IPS-18a (cell line): Measurements from ENCODE around the gene SGCE.

ENCODE experiments used
- H3K27ac ChIP-seq: one replicate; pipeline ENCODE4 v1.5.1; 2013; ENCODE audit warnings: low read length
- H3K27me3 ChIP-seq: one replicate; pipeline ENCODE4 v1.6.1; 2013; ENCODE audit warnings: mild to moderate bottlenecking, low read length; ENCODE audit not compliant: control insufficient read depth, insufficient read depth
- H3K36me3 ChIP-seq: one replicate; pipeline ENCODE4 v1.6.1; 2013; ENCODE audit warnings: low read depth, low read length; ENCODE audit not compliant: control insufficient read depth
- H3K4me1 ChIP-seq: one replicate; pipeline ENCODE4 v1.6.1; 2013; ENCODE audit warnings: low read depth, low read length; ENCODE audit not compliant: control insufficient read depth
- H3K4me3 ChIP-seq: one replicate; pipeline ENCODE4 v1.5.1; 2013; ENCODE audit warnings: low read length
- H3K9ac ChIP-seq: one replicate; pipeline ENCODE4 v1.6.1; 2013; ENCODE audit warnings: mild to moderate bottlenecking, low read length, moderate library complexity
- H3K9me3 ChIP-seq: one replicate; pipeline ENCODE4 v1.6.1; 2013; ENCODE audit warnings: low read depth, low read length; ENCODE audit not compliant: control insufficient read depth

The SGCE gene

GRCh38 chr7:94584113-94584512 is 71.8 kb downstream of the SGCE start:
- Histone ChIP-seq H3K27ac (no peak overlapping the region), H3K36me3 (no peaks in the 10 kb centered on the region), H3K9me3 (no peaks in the 10 kb centered on the region), H3K4me3 (no peak overlapping the region), H3K9ac (no peak overlapping the region), H3K27me3 (no peaks in the 10 kb centered on the region), H3K4me1 (no peaks in the 10 kb centered on the region)

- Histone ChIP-seq H3K9ac (no peak overlapping the region), H3K9me3 (no peaks in the 10 kb centered on the region), H3K4me1 (peaks cover 9% of the 10 kb centered on the region), H3K4me3 (no peak overlapping the region), H3K36me3 (no peaks in the 10 kb centered on the region), H3K27me3 (no peaks in the 10 kb centered on the region), H3K27ac (no peak overlapping the region)
These were observed 75.3 kb downstream of the SGCE start for GRCh38 chr7:94580601-94581000.

GRCh38 chr7:94579470-94579869 is 76.5 kb downstream of the SGCE start:
- H3K36me3 ChIP-seq = no peaks in the 10 kb centered on the region
- H3K9me3 ChIP-seq = no peaks in the 10 kb centered on the region
- H3K4me1 ChIP-seq = peaks cover 9% of the 10 kb centered on the region
- H3K27ac ChIP-seq = no peak overlapping the region
- no peaks in the 10 kb centered on the region for H3K27me3 ChIP-seq
- no peak overlapping the region for H3K4me3 ChIP-seq
- no peak overlapping the region for H3K9ac ChIP-seq

GRCh38 chr7:94578614-94579013 is 77.3 kb downstream of the SGCE start:
- Histone ChIP-seq H3K27ac (no peak overlapping the region), H3K9ac (no peak overlapping the region), H3K4me1 (peaks cover 9% of the 10 kb centered on the region), H3K27me3 (no peaks in the 10 kb centered on the region), H3K36me3 (no peaks in the 10 kb centered on the region), H3K9me3 (no peaks in the 10 kb centered on the region), H3K4me3 (no peak overlapping the region)

- H3K9ac ChIP-seq = no peak overlapping the region
- H3K27ac ChIP-seq = no peak overlapping the region
- H3K27me3 ChIP-seq = no peaks in the 10 kb centered on the region
These were observed 78.6 kb downstream of the SGCE start for GRCh38 chr7:94577357-94577756.

GRCh38 chr7:94576316-94576715 is 79.6 kb downstream of the SGCE start:
- no peaks in the 10 kb centered on the region for H3K36me3 ChIP-seq
- peaks cover 9% of the 10 kb centered on the region for H3K4me1 ChIP-seq

More at GRCh38 chr7:94577357-94577756, 78.6 kb downstream of the SGCE start:
- Histone ChIP-seq H3K4me1 (peaks cover 9% of the 10 kb centered on the region), H3K4me3 (no peak overlapping the region), H3K36me3 (no peaks in the 10 kb centered on the region), H3K9me3 (no peaks in the 10 kb centered on the region)

GRCh38 chr7:94575646-94576045 is 80.3 kb downstream of the SGCE start:
- Histone ChIP-seq H3K27me3 (no peaks in the 10 kb centered on the region), H3K4me1 (peaks cover 9% of the 10 kb centered on the region), H3K4me3 (no peak overlapping the region), H3K9ac (no peak overlapping the region), H3K36me3 (no peaks in the 10 kb centered on the region), H3K9me3 (no peaks in the 10 kb centered on the region), H3K27ac (no peak overlapping the region)

More at GRCh38 chr7:94576316-94576715, 79.6 kb downstream of the SGCE start:
- H3K9ac ChIP-seq = no peak overlapping the region
- no peaks in the 10 kb centered on the region for H3K27me3 ChIP-seq
- H3K4me3 ChIP-seq = no peak overlapping the region
- H3K9me3 ChIP-seq = no peaks in the 10 kb centered on the region
- H3K27ac ChIP-seq = no peak overlapping the region

GRCh38 chr7:94571816-94572215 is 84.1 kb downstream of the SGCE start:
- no peak overlapping the region for H3K27ac ChIP-seq
- H3K4me3 ChIP-seq = no peak overlapping the region
- no peaks in the 10 kb centered on the region for H3K36me3 ChIP-seq
- H3K27me3 ChIP-seq = no peaks in the 10 kb centered on the region
- H3K9ac ChIP-seq = no peak overlapping the region
- no peaks in the 10 kb centered on the region for H3K9me3 ChIP-seq
- no peaks in the 10 kb centered on the region for H3K4me1 ChIP-seq

- Histone ChIP-seq H3K9ac (no peak overlapping the region), H3K27ac (no peak overlapping the region), H3K4me1 (no peaks in the 10 kb centered on the region), H3K36me3 (no peaks in the 10 kb centered on the region), H3K27me3 (no peaks in the 10 kb centered on the region), H3K9me3 (no peaks in the 10 kb centered on the region), H3K4me3 (no peak overlapping the region)
These were observed 88.5 kb downstream of the SGCE start for GRCh38 chr7:94567396-94567795.

- no peak overlapping the region for H3K9ac ChIP-seq
- no peak overlapping the region for H3K4me3 ChIP-seq
- no peaks in the 10 kb centered on the region for H3K36me3 ChIP-seq
- no peaks in the 10 kb centered on the region for H3K4me1 ChIP-seq
- no peaks in the 10 kb centered on the region for H3K9me3 ChIP-seq
- no peaks in the 10 kb centered on the region for H3K27me3 ChIP-seq
- H3K27ac ChIP-seq = no peak overlapping the region
These were observed 90.6 kb downstream of the SGCE start for GRCh38 chr7:94565247-94565894.

- H3K9ac ChIP-seq = no peak overlapping the region
- no peak overlapping the region for H3K4me3 ChIP-seq
- no peaks in the 10 kb centered on the region for H3K4me1 ChIP-seq
- no peaks in the 10 kb centered on the region for H3K9me3 ChIP-seq
- no peak overlapping the region for H3K27ac ChIP-seq
- no peaks in the 10 kb centered on the region for H3K36me3 ChIP-seq
- H3K27me3 ChIP-seq = no peaks in the 10 kb centered on the region
These were observed 93.4 kb downstream of the SGCE start for GRCh38 chr7:94562525-94562924.

GRCh38 chr7:94561841-94562514 is 94.0 kb downstream of the SGCE start:
- Histone ChIP-seq H3K27me3 (no peaks in the 10 kb centered on the region), H3K36me3 (no peaks in the 10 kb centered on the region), H3K27ac (no peak overlapping the region), H3K4me3 (no peak overlapping the region), H3K4me1 (no peaks in the 10 kb centered on the region), H3K9ac (no peak overlapping the region), H3K9me3 (no peaks in the 10 kb centered on the region)
